SU-DHL-6 (cell line): ENCODE measurements around the gene AJAP1.

ENCODE experiments used
- H2AFZ ChIP-seq: fragments of 200-600 bp; sonication (generic); 2 replicates; pipeline ENCODE4 v1.6.1; 2014; ENCODE audit warnings: low read depth, mild to moderate bottlenecking, moderate library complexity, mixed read lengths, antibody characterized with exemption, low read length; ENCODE audit not compliant: severe bottlenecking
- H3F3A ChIP-seq: fragments of 200-600 bp; shearing (Covaris generic); 2 replicates; pipeline ENCODE4 v1.6.0; 2016; ENCODE audit warnings: antibody characterized with exemption, mild to moderate bottlenecking; ENCODE audit not compliant: insufficient read depth
- H3K27ac ChIP-seq: fragments of 200-600 bp; sonication (generic); 2 replicates; pipeline ENCODE4 v1.5.1; 2016; ENCODE audit warnings: low read depth, mild to moderate bottlenecking, low read length, moderate library complexity, mixed read lengths
- H3K27me3 ChIP-seq: fragments of 200-600 bp; sonication (generic), shearing (Covaris generic); 2 replicates; pipeline ENCODE4 v1.6.0; 2014; ENCODE audit warnings: mild to moderate bottlenecking, low read length
- H3K36me3 ChIP-seq: fragments of 200-600 bp; sonication (generic); 2 replicates; pipeline ENCODE4 v1.6.1; 2014; ENCODE audit warnings: mild to moderate bottlenecking, low read length, mixed read lengths
- H3K4me2 ChIP-seq: fragments of 300-600, 200-600 bp; shearing (Covaris generic), sonication (generic); 2 replicates; pipeline ENCODE4 v1.6.0; 2014; ENCODE audit warnings: low read length, low read depth, mild to moderate bottlenecking; ENCODE audit not compliant: poor library complexity, severe bottlenecking
- H3K4me3 ChIP-seq: fragments of 200-600 bp; sonication (generic); 2 replicates; pipeline ENCODE4 v1.5.1; 2014; ENCODE audit warnings: antibody characterized with exemption, low read length, mild to moderate bottlenecking, mixed read lengths; ENCODE audit not compliant: insufficient read depth, poor library complexity, severe bottlenecking
- H3K79me2 ChIP-seq: fragments of 200-600 bp; sonication (generic); 2 replicates; pipeline ENCODE4 v1.6.1; 2014; ENCODE audit warnings: mild to moderate bottlenecking, low read length, moderate library complexity; ENCODE audit not compliant: insufficient read depth
- H3K9ac ChIP-seq: fragments of 200-600 bp; sonication (generic); 2 replicates; pipeline ENCODE4 v1.7.0; 2014; ENCODE audit warnings: mild to moderate bottlenecking, low read length
- H3K9me2 ChIP-seq: fragments of 200-600 bp; sonication (generic); replicated peaks from 2 replicates; pipeline ENCODE4 v1.6.1; 2014; ENCODE audit warnings: low read length; ENCODE audit not compliant: insufficient read depth
- H3K9me3 ChIP-seq: fragments of 200-600 bp; sonication (generic); 2 replicates; pipeline ENCODE4 v1.6.1; 2014; ENCODE audit warnings: low read length, mixed read lengths; ENCODE audit not compliant: insufficient read depth
- H4K20me1 ChIP-seq: fragments of 200-600 bp; sonication (generic); 2 replicates; pipeline ENCODE4 v1.6.1; 2014; ENCODE audit warnings: low read depth, mild to moderate bottlenecking, antibody characterized with exemption, low read length, moderate library complexity, mixed read lengths
- EZH2phosphoT487 ChIP-seq: fragments of 200-600 bp; sonication (generic), shearing (Covaris generic); conservative IDR thresholded peaks from 2 replicates; pipeline ENCODE4 v1.6.1; 2018; ENCODE audit warnings: mild to moderate bottlenecking, antibody characterized with exemption, low read length, moderate library complexity, mixed read lengths
- TF ChIP-seq, protein P1 (sequence below): fragments of 200-600 bp; sonication (generic); IDR thresholded peaks from one replicate; pipeline ENCODE4 v1.5.1; 2017; ENCODE audit warnings: antibody characterized with exemption, mild to moderate bottlenecking, low read length, moderate library complexity; ENCODE audit not compliant: insufficient read depth, poor library complexity, severe bottlenecking

Gene AJAP1

DNA sequence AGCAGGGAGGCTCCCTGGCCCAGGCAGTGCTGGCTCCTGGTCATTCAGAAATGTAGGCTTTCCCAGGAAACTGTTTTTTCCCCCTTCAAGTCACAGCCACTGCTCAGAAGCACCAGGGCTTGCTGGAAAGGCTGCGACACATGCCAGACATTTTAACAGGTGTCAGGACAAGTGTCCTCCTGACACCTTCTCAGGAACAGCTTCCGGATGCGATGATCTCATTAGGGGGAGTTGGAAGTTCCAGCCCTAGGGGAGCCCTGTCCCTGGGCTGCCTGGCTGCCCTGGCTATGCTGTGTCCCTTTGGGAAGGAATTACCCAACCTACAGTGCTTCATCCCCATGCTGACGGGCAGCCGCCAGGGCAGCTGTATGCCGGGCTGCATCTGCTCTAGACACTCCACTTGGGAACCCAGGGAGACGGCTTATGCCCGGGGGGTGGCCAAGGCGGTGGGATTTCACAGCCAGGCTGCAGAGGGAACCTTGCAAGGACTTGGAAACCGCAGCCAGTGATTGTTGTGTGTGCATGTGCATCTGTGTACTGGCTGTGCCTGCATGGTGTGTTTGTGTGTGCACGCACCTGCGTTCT lies 41.8 kb downstream of the AJAP1 start:
- Histone ChIP-seq H3K79me2 (no peaks in the 10 kb centered on the region), H3K36me3 (no peaks in the 10 kb centered on the region), H3K4me2 (no peak overlapping the region), H3K4me3 (no peak overlapping the region), H3K9me3 (no peaks in the 10 kb centered on the region), H2AFZ (no peak overlapping the region), H3K9me2 (no peaks in the 10 kb centered on the region), H3K9ac (no peak overlapping the region), H3F3A (no peaks in the 10 kb centered on the region), H3K27me3 (no peaks in the 10 kb centered on the region), H3K27ac (no peak overlapping the region), H4K20me1 (no peaks in the 10 kb centered on the region)
- TF ChIP-seq, protein P1, sequence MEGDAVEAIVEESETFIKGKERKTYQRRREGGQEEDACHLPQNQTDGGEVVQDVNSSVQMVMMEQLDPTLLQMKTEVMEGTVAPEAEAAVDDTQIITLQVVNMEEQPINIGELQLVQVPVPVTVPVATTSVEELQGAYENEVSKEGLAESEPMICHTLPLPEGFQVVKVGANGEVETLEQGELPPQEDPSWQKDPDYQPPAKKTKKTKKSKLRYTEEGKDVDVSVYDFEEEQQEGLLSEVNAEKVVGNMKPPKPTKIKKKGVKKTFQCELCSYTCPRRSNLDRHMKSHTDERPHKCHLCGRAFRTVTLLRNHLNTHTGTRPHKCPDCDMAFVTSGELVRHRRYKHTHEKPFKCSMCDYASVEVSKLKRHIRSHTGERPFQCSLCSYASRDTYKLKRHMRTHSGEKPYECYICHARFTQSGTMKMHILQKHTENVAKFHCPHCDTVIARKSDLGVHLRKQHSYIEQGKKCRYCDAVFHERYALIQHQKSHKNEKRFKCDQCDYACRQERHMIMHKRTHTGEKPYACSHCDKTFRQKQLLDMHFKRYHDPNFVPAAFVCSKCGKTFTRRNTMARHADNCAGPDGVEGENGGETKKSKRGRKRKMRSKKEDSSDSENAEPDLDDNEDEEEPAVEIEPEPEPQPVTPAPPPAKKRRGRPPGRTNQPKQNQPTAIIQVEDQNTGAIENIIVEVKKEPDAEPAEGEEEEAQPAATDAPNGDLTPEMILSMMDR = no peak
- no peak for TF ChIP-seq EZH2phosphoT487

DNA sequence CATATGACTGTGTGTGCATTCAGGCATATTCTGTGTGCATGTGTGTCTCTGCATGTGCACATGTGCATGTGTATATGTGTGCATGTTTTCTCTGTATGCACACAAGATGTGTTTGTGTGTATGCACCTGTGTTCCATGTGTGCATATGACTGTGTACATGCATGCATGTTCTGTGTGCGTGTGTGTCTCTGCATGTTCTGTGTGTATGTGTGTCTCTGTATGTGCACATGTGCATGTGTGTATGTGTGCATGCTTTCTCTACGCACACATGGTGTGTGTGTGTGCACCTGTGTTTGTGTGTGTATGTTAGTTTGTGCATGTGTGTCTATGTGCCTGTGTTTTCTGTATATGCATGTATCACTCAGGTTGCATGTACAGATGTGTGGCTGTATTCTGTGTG lies 42.3 kb downstream of the AJAP1 start:
- Histone ChIP-seq H3K27ac (no peak overlapping the region), H3K27me3 (no peaks in the 10 kb centered on the region), H3F3A (no peaks in the 10 kb centered on the region), H3K9ac (no peak overlapping the region), H3K4me3 (no peak overlapping the region), H3K36me3 (no peaks in the 10 kb centered on the region), H4K20me1 (no peaks in the 10 kb centered on the region), H3K9me3 (no peaks in the 10 kb centered on the region), H3K9me2 (no peaks in the 10 kb centered on the region), H2AFZ (no peak overlapping the region), H3K4me2 (no peak overlapping the region), H3K79me2 (no peaks in the 10 kb centered on the region)
- TF ChIP-seq, protein P1 = no peak
- no peak for TF ChIP-seq EZH2phosphoT487

DNA sequence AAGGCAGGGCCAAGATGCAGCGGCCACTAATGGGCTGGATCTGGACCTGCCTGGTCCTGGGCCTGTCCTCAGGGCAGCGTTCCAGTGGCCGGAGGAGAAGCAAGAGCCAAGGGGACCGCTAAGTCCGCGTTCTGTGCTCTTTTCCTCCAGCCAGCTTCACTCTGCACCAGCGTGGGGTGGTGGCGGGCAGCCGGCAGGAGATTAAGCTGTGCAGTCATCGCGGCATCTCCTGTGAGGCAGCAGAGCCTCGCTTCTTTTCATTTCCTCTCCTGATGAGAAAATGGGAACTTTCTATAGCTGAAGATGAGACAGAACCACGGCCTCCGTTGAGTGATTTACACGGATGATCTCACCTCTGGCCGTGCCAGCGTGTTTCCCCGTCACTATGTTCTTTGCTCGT lies 43.4 kb downstream of the AJAP1 start:
- Histone ChIP-seq H3K27ac (no peak overlapping the region), H3K79me2 (no peaks in the 10 kb centered on the region), H2AFZ (no peak overlapping the region)

More for the DNA sequence above, 43.4 kb downstream of the AJAP1 start:
- Histone ChIP-seq H3K27me3 (no peaks in the 10 kb centered on the region), H4K20me1 (no peaks in the 10 kb centered on the region), H3K36me3 (no peaks in the 10 kb centered on the region), H3K4me2 (no peak overlapping the region), H3F3A (no peaks in the 10 kb centered on the region), H3K9ac (no peak overlapping the region), H3K9me2 (no peaks in the 10 kb centered on the region), H3K9me3 (no peaks in the 10 kb centered on the region), H3K4me3 (no peak overlapping the region)
- TF ChIP-seq EZH2phosphoT487 = no peak
- TF ChIP-seq, protein P1 = no peak
